Mucosa of gallbladder (tissue), 1 donor: ENCODE results near the gene B3GLCT. TPM values are rescaled to one million over a fixed set of nuclear protein-coding genes. Genes with fewer than 3 reads are reported as not detected.
"Not testable (repeated sequence)": the region's sequence is repeated elsewhere in the genome, so short reads cannot be mapped to it uniquely, and the experiment has no call there.

Experiments used
- DNase-seq: peaks from one replicate; pipeline ENCODE4 v3.0.0-alpha.2; 2020; ENCODE audit warnings: low spot score
- total RNA-seq: library from RNA; stranded (reverse); gene quantifications from one replicate; pipeline ENCODE4 v1.2.1, GENCODE V29; 2021
- donor health status: DM: no; HTN: no; CAD: no.

B3GLCT gene
- total RNA-seq, 1 donor from 2014 or later: 3.9 TPM

- DNase-seq: no peak
Observed at GRCh38 chr13:31278869-31279268, 79.1 kb downstream of the B3GLCT start.

- DNase-seq: no peak
Observed at GRCh38 chr13:31282741-31283455, 83.1 kb downstream of the B3GLCT start.

DNA sequence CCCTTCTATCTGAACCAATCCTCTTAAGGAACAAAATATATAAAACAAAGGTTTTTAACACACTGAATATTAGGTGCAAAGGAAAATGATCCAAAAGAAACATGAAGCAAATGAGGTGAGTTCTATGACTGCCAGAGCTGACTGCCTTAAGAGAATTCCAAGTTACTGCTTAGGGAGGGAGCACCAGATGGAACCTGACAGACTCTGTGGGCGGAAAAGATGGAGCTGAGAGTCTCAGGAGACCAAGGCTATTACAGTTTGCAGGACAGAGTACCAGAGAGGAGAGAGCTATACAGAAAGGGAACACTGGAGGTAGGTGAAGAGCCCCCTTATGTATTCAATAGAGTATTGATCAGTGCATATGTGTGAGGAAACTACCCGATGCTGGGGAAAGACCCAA, 87.2 kb downstream of the B3GLCT start:
- no peak for DNase-seq

DNA sequence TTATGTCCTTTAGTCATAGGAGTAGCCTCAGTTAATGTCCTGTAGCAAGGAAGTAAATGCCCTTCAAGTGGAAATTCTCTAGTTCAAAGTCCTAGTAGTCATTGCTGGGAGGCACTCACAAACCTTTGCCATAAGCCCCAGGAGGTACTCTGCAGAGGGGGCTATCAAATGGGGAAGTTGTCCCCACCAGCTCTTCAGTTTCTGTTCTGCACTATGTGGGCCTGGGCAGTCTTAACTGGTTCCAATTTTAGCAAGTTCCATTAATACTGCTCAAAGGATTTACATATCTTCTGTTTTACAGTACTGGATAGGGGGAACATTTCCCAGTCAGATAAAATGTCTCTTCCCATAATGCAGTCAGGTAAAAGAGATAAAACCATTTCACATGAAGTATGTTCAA, 101.3 kb downstream of the B3GLCT start:
- DNase-seq: no peak

- no peak for DNase-seq
Observed at GRCh38 chr13:31310356-31310755, 110.6 kb downstream of the B3GLCT start.

DNA sequence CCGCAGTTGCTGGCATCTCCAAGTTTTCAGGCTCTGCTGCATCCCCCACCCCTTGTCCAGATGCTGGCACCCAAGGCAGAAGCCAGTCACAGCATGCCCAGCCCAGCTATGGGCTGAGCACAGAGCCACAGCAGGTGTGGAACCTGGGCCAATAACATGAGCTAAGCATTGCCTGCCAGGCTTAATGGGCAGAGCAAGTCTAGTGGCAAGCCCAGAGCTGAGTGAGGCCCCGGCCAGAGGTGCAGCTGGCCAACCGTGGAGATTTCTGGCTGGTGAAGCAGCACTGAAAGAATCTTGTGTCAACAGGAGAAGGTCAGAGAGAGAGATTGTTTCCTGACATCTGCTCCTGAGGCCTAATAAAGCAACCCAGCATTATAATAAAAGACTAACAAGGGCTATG, 111.0 kb downstream of the B3GLCT start:
- DNase-seq: no peak

- no peak for DNase-seq
Observed at GRCh38 chr13:31311921-31312320, 112.1 kb downstream of the B3GLCT start.

DNA sequence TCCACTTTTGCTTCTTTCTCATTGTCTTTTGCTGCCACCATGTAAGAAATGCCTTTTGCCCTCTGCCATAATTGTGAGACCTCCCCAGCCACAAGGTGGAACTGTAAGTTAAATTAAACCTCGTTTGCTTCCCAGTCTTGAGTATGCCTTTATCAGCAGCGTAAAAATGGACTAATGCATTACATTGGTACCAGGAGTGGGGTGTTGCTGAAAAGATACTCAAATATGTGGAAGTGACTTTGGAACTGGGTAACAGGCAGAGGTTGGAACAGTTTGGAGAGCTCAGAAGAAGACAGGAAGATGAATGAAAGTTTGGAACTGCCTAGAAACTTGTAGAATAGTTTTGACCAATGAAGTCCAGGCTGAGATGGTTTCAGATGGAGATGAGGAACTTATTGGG, 115.2 kb downstream of the B3GLCT start:
- no peak for DNase-seq

- DNase-seq: no peak
Observed at GRCh38 chr13:31320946-31321345, 121.2 kb downstream of the B3GLCT start.

- DNase-seq: no peak
Observed at GRCh38 chr13:31321457-31321856, 121.7 kb downstream of the B3GLCT start.

DNA sequence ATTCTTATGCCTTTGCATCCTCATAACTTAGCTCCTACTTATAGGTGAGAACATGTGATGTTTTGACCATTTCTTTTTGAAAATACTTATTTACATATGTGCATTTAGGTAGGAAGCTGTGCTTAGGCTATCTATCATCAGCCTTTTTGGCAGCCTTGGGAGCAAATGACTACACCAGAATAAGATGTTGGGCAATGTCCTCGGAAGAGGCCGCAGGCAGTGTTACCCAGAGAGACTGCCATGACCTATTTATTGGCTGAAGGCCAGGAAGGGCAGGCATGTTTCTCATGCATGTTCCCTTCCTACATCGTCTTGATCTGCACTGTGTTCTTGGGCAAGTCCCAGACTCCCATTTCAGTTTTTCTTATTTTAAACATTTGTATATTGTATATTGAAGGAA, 122.3 kb downstream of the B3GLCT start:
- DNase-seq: no peak

GRCh38 chr13:31322702-31323405, 123.1 kb downstream of the B3GLCT start:
- no peak for DNase-seq

DNA sequence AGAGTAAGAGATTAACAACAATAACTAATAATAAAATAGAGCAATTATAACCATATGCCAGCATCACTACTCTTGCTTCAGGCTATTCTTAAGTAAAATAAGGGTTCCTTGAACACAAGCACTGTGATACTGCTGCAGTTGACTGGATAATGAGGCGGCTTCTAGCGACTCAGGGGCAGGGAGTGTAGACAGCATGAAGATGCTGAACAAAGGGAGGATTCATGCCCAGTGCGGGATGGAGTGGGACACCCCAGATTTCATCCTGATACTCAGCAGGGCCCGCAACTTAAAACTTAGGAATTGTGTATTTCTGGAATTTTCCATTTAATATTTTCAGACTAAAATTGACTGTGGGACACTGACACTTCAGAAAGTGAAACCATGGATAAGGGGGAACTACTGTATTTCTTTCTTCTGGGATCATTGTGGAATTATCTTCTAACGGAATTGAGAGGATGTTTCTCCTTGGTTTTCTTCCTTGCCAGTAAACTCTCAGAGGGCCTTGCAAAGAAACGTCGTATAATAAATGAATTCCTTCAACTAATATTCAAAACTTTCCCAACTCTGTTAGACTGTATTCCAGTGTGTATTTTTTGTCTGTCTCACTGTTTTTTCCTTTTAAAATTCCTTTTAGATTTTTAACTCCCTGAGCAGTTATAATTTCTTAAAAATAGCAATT, 127.5 kb downstream of the B3GLCT start:
- DNase-seq: no peak

DNA sequence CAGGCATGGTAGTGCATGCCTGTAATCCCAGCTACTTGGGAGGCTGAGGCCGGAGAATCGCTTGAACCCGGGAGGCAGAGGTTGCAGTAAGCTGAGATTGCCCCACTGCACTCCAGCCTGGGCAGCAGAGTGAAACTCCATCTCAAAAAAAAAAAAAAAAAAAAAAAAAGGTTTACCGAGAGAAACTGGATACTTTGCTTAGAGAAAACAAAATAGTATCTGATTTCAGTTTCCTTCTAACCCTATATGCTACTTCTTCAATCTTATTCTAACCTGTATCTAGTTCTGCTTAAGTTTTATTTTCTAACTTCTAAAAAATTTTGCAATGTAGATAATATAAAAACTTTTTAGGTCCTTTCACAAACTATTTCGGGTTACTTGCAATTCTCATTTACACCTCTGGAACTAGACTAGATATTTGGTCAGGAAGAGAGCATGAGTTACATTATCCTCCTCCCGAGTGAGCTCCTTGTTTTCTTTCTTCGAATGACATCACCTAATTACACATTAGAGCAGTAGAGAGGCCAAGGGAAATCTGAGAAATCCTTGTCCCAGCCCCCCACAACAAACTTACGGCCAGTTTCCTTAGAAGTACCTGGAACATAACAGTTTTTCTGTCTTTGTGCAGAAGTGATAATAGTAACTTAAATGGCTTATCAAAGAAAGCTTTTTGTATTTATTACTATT, 128.9 kb downstream of the B3GLCT start:
- DNase-seq: no peak

DNA sequence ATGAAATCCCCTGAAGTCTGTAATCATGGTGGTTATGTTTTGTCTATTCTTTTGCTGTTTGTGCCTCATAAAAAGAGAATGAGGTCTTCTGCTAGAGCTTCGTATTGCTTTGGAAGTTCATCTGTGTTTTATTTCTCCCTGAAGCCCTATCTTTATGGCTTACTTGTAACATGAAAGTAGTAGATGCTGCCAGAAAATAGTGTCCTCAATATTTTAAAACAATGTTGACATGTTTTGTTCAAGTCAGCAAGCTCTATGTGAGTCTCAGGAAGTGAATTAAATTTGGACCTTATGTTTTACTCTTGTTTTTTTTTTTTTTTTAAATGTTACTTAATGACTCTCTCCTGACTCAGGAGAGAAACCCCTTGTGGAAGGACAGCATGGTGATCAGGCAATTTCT, 130.5 kb downstream of the B3GLCT start:
- no peak for DNase-seq

DNA sequence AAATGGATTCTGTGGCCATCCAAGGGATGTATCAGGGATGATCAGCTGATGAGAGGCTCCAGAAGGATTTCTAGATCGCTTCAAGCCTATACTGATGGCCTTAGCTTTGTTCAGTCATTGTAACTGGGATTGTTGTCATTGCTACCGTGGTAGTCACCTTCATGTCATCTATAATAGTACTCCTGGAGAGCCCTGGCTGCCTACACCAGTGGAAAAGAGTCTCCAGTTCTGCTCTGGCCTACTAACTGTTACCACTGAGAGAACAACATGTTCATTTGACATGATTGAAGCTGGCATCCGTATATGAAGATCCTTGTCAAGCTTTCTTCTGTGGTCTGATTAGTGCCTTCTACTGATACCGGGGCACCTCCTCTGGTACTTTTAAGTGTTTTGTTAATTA, 131.3 kb downstream of the B3GLCT start:
- no peak for DNase-seq

- DNase-seq: no peak
Observed at GRCh38 chr13:31334547-31334946, 134.8 kb downstream of the B3GLCT start.

- no peak for DNase-seq
Observed at GRCh38 chr13:31334994-31335557, 135.3 kb downstream of the B3GLCT start.

GRCh38 chr13:31339616-31340015, 139.8 kb downstream of the B3GLCT start:
- not testable (repeated sequence) for DNase-seq

DNA sequence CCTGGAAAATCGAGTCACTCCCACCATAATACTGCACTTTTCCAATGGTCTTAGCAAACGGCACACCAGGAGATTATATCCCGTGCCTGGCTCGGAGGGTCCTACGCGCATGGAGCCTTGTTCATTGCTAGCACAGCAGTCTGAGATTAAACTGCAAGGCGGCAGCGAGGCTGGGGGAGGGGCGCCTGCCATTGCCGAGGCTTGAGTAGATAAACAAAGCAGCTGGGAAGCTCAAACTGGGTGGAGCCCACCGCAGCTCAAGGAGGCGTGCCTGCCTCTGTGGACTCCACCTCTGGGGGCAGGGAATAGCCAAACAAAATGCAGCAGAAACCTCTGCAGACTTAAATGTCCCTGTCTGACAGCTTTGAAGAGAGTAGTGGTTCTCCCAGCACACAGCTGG, 141.1 kb downstream of the B3GLCT start:
- DNase-seq: not testable (repeated sequence)

- no peak for DNase-seq
Observed at GRCh38 chr13:31346891-31347290, 147.1 kb downstream of the B3GLCT start.

DNA sequence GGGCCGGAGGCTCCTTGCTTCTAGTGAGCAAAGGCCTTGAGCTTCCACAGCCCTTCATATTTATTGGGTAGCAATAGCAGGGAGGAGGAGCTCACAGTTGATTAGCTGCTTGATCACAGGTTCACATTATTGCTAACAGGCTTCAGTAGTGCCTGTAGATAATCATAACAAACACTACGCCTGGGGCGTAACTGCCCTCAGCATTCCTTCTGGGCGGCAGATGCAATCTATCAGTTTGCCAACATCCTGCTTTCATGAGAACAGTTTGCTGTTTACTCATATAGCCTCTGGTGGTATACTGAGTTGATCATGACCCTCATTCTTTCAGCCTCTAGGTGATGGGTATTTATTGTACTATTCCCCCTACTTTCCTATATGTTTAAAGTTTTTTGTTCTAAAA, 149.4 kb downstream of the B3GLCT start:
- no peak for DNase-seq
